ENCODE data around the gene SLC24A4.

The SLC24A4 gene

GRCh38 chr14:92461891-92462290, 138.9 kb downstream of the SLC24A4 start:
- TF ChIP-seq CTCF (IDR thresholded peaks at IDR 0.05; ENCODE audit: low read depth, low read length) = no peak
- Histone ChIP-seq H3K4me1 (no peaks in the 10 kb centered on the region), H3K9me3 (no peaks in the 10 kb centered on the region), H3K36me3 (no peaks in the 10 kb centered on the region), H3K4me3 (ENCODE audit: low read depth, low read length) (no peak overlapping the region), H3K27me3 (peaks cover 8% of the 10 kb centered on the region)
- DNase-seq = no peak

- Histone ChIP-seq H3K27me3 (peaks cover 8% of the 10 kb centered on the region), H3K4me3 (ENCODE audit: low read depth, low read length) (no peak overlapping the region), H3K4me1 (no peaks in the 10 kb centered on the region), H3K9me3 (no peaks in the 10 kb centered on the region), H3K36me3 (no peaks in the 10 kb centered on the region)
- no peak for TF ChIP-seq CTCF (IDR thresholded peaks at IDR 0.05; ENCODE audit: low read depth, low read length)
- no peak for DNase-seq
Observed at GRCh38 chr14:92462568-92462967, 139.6 kb downstream of the SLC24A4 start.

GRCh38 chr14:92463141-92463540, 140.2 kb downstream of the SLC24A4 start:
- no peaks in the 10 kb centered on the region for H3K4me1 ChIP-seq

GRCh38 chr14:92464156-92464555, 141.2 kb downstream of the SLC24A4 start:
- Histone ChIP-seq H3K4me1 (no peaks in the 10 kb centered on the region), H3K36me3 (no peaks in the 10 kb centered on the region), H3K27me3 (peaks cover 8% of the 10 kb centered on the region), H3K4me3 (ENCODE audit: low read depth, low read length) (no peak overlapping the region), H3K9me3 (no peaks in the 10 kb centered on the region)
- no peak for DNase-seq
- no peak for TF ChIP-seq CTCF (IDR thresholded peaks at IDR 0.05; ENCODE audit: low read depth, low read length)

More at GRCh38 chr14:92463141-92463540, 140.2 kb downstream of the SLC24A4 start:
- no peak for TF ChIP-seq CTCF (IDR thresholded peaks at IDR 0.05; ENCODE audit: low read depth, low read length)
- Histone ChIP-seq H3K36me3 (no peaks in the 10 kb centered on the region), H3K9me3 (no peaks in the 10 kb centered on the region), H3K27me3 (peaks cover 8% of the 10 kb centered on the region), H3K4me3 (ENCODE audit: low read depth, low read length) (no peak overlapping the region)
- no peak for DNase-seq

- Histone ChIP-seq H3K27me3 (peaks cover 8% of the 10 kb centered on the region), H3K4me3 (ENCODE audit: low read depth, low read length) (no peak overlapping the region), H3K9me3 (no peaks in the 10 kb centered on the region), H3K36me3 (no peaks in the 10 kb centered on the region), H3K4me1 (no peaks in the 10 kb centered on the region)
- TF ChIP-seq CTCF (IDR thresholded peaks at IDR 0.05; ENCODE audit: low read depth, low read length) = no peak
- DNase-seq = no peak
Observed at GRCh38 chr14:92464716-92465115, 141.8 kb downstream of the SLC24A4 start.

GRCh38 chr14:92465353-92466055, 142.5 kb downstream of the SLC24A4 start:
- Histone ChIP-seq H3K4me1 (no peaks in the 10 kb centered on the region), H3K36me3 (no peaks in the 10 kb centered on the region), H3K9me3 (no peaks in the 10 kb centered on the region), H3K4me3 (ENCODE audit: low read depth, low read length) (no peak overlapping the region), H3K27me3 (peaks cover 5% of the 10 kb centered on the region)
- no peak for DNase-seq
- TF ChIP-seq CTCF (IDR thresholded peaks at IDR 0.05; ENCODE audit: low read depth, low read length) = no peak

Measured in BE2C (cell line).